SU-DHL-6 (cell line): Measurements from ENCODE around the gene PSME2.

Experiments used
- CTCF ChIP-seq: fragments of 200-600 bp; sonication (generic); IDR thresholded peaks from one replicate; pipeline ENCODE4 v1.5.1; 2017; ENCODE audit warnings: antibody characterized with exemption, mild to moderate bottlenecking, low read length, moderate library complexity; ENCODE audit not compliant: insufficient read depth, poor library complexity, severe bottlenecking
- EZH2phosphoT487 ChIP-seq: fragments of 200-600 bp; sonication (generic), shearing (Covaris generic); conservative IDR thresholded peaks from 2 replicates; pipeline ENCODE4 v1.6.1; 2018; ENCODE audit warnings: mild to moderate bottlenecking, antibody characterized with exemption, low read length, moderate library complexity, mixed read lengths

DNA sequence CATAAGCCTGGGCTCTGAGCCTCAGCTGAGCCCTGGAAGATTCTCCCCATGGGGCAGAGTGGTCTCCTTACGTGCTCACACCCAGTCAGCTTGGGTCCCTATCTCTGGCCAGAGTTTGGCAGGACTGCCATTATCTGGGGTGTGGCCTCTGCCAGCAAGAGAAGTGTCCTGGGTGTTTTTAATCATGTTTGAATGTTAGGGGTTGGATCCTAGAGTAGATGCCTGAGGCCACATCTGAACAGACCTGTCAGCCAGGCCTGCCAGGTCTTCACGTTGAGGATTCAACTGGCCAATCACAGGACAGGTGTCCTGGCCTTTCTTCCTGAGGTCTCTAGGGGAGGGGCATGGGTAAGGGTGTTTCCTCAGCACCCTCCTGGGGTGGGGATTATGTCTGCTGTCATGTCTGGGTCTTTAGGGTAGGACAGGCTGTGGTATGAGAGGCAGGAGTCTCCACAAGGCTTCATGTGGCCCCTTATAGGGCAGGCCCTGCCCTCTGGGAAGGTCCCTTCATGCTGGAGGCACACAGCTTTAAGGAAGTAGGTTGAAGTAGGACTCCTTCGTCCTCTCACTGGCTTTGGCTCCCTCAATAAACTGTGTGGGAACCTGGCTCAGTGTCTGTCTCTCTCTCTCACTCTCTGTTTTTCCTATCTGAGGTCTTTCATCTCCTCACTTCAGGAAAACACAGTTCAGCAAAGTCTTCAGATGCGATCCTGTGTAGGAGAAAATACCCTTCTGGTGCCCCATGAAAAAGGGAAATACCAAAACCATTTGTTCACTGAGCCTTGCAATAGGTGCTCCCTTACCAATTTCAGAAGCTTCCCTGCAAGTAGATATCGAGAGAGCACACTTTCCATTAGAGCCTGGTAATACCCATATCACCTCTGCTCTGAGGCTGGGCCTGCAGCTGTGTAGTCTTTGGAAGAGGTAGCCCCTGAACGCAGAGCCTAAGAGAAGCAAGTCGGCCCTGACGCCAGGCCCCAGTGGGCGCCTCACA, 22.7 kb downstream of the PSME2 start:
- no peak for TF ChIP-seq CTCF
- no peak for TF ChIP-seq EZH2phosphoT487
